Osteoblast (primary cell): ENCODE data around the gene GASK1A. TPM values are rescaled to one million over a fixed set of nuclear protein-coding genes. Genes with fewer than 3 reads are reported as not detected.

Experiments used
- DNase-seq: peaks from one replicate; pipeline ENCODE4 v3.0.0; 2011; ENCODE audit warnings: low spot score, mixed read lengths; ENCODE audit not compliant: insufficient read length; ENCODE audit errors: missing footprints
- H2AFZ ChIP-seq: 2 replicates; pipeline ENCODE4 v1.6.0; 2011; ENCODE audit warnings: mild to moderate bottlenecking, low read length
- H3K27ac ChIP-seq: 2 replicates; pipeline ENCODE4 v1.5.1; 2011; ENCODE audit warnings: mild to moderate bottlenecking, low read depth, low read length, moderate library complexity
- H3K27me3 ChIP-seq: 2 replicates; pipeline ENCODE4 v1.6.0; 2012; ENCODE audit warnings: mild to moderate bottlenecking, control low read depth, inconsistent platforms, low read length, moderate library complexity; ENCODE audit not compliant: insufficient read depth
- H3K36me3 ChIP-seq: 2 replicates; pipeline ENCODE4 v1.5.1; 2011; ENCODE audit warnings: mild to moderate bottlenecking, low read length, control low read depth, moderate library complexity; ENCODE audit not compliant: insufficient read depth
- H3K4me1 ChIP-seq: 2 replicates; pipeline ENCODE4 v1.5.1; 2011; ENCODE audit warnings: mild to moderate bottlenecking, low read length, control low read depth, moderate library complexity; ENCODE audit not compliant: insufficient read depth
- H3K4me2 ChIP-seq: 2 replicates; pipeline ENCODE4 v1.6.0; 2011; ENCODE audit warnings: mild to moderate bottlenecking, low read length; ENCODE audit not compliant: insufficient read depth
- H3K4me3 ChIP-seq: fragments of 200-600 bp; sonication (generic); 3 replicates; pipeline ENCODE4 v1.5.1; 2012; ENCODE audit warnings: mild to moderate bottlenecking, low read length, inconsistent platforms; ENCODE audit not compliant: insufficient read depth
- H3K79me2 ChIP-seq: 2 replicates; pipeline ENCODE4 v1.6.0; 2012; ENCODE audit warnings: mild to moderate bottlenecking, low read length, control low read depth, inconsistent platforms; ENCODE audit not compliant: insufficient read depth
- H3K9me3 ChIP-seq: 2 replicates; pipeline ENCODE4 v1.5.1; 2011; ENCODE audit warnings: low read depth, low read length, control low read depth
- H4K20me1 ChIP-seq: 2 replicates; pipeline ENCODE4 v1.6.0; 2012; ENCODE audit warnings: mild to moderate bottlenecking, low read length, control low read depth; ENCODE audit not compliant: insufficient read depth
- CTCF ChIP-seq: IDR thresholded peaks from 2 replicates; pipeline ENCODE4 v1.5.1; 2011; ENCODE audit warnings: mild to moderate bottlenecking, low read depth, low read length, moderate library complexity; ENCODE audit errors: extremely low read depth
- total RNA-seq: library from RNA; depleted of rRNA; stranded (reverse); fragments of >200 nt; gene quantifications from 2 replicates; pipeline ENCODE4 v1.2.3, GENCODE V29; 2012

The GASK1A gene
- total RNA-seq, 1 donor, result 0.72 TPM

- no peak for DNase-seq
- Histone ChIP-seq H3K4me3 (no peak overlapping the region), H2AFZ (no peak overlapping the region), H3K27ac (no peak overlapping the region), H3K79me2 (no peaks in the 10 kb centered on the region), H3K27me3 (no peaks in the 10 kb centered on the region), H4K20me1 (no peaks in the 10 kb centered on the region), H3K9me3 (no peaks in the 10 kb centered on the region), H3K4me1 (peaks cover 12% of the 10 kb centered on the region), H3K36me3 (no peaks in the 10 kb centered on the region), H3K4me2 (no peak overlapping the region)
- no peak for TF ChIP-seq CTCF
Observed at GRCh38 chr3:43005981-43006380, 26.9 kb downstream of the GASK1A start.

- H3K36me3 ChIP-seq, result no peaks in the 10 kb centered on the region
- TF ChIP-seq CTCF, result no peak
- H2AFZ ChIP-seq, result no peak overlapping the region
- no peak overlapping the region for H3K27ac ChIP-seq
- no peaks in the 10 kb centered on the region for H3K9me3 ChIP-seq
- peaks cover 4% of the 10 kb centered on the region for H3K4me1 ChIP-seq
- H3K4me2 ChIP-seq, result no peak overlapping the region
- no peaks in the 10 kb centered on the region for H3K27me3 ChIP-seq
- H4K20me1 ChIP-seq, result no peaks in the 10 kb centered on the region
- DNase-seq, result no peak
- no peak overlapping the region for H3K4me3 ChIP-seq
- no peaks in the 10 kb centered on the region for H3K79me2 ChIP-seq
Observed at GRCh38 chr3:43006825-43007224, 27.7 kb downstream of the GASK1A start.

GRCh38 chr3:43009547-43009946 lies 30.4 kb downstream of the GASK1A start:
- H3K27ac ChIP-seq, result no peak overlapping the region
- H3K4me3 ChIP-seq, result no peak overlapping the region
- H3K36me3 ChIP-seq, result no peaks in the 10 kb centered on the region
- H3K27me3 ChIP-seq, result no peaks in the 10 kb centered on the region
- no peaks in the 10 kb centered on the region for H3K4me1 ChIP-seq
- no peaks in the 10 kb centered on the region for H3K79me2 ChIP-seq
- TF ChIP-seq CTCF, result no peak
- H4K20me1 ChIP-seq, result no peaks in the 10 kb centered on the region
- no peak for DNase-seq
- H3K4me2 ChIP-seq, result no peak overlapping the region
- H3K9me3 ChIP-seq, result no peaks in the 10 kb centered on the region
- H2AFZ ChIP-seq, result no peak overlapping the region

GRCh38 chr3:43010638-43011037 lies 31.5 kb downstream of the GASK1A start:
- Histone ChIP-seq H3K4me2 (no peak overlapping the region), H3K27ac (no peak overlapping the region), H3K79me2 (no peaks in the 10 kb centered on the region), H3K36me3 (no peaks in the 10 kb centered on the region), H2AFZ (no peak overlapping the region), H3K9me3 (no peaks in the 10 kb centered on the region), H3K27me3 (no peaks in the 10 kb centered on the region), H4K20me1 (no peaks in the 10 kb centered on the region), H3K4me3 (no peak overlapping the region), H3K4me1 (no peaks in the 10 kb centered on the region)
- DNase-seq, result no peak
- TF ChIP-seq CTCF, result no peak
